Liver (tissue), 9 donors: Measurements from ENCODE around the gene LRRC55. TPM values are rescaled to one million over a fixed set of nuclear protein-coding genes. Genes with fewer than 3 reads are reported as not detected.

ENCODE experiments used
- DNase-seq: peaks from one replicate; pipeline ENCODE4 v3.0.0-alpha.2; 2017; ENCODE audit warnings: low spot score
- H3K27ac ChIP-seq, 2 donors: one replicate each; pipeline ENCODE4 v1.7.0; 2013; ENCODE audit warnings: inconsistent platforms in 2 of 2, low read length in 2 of 2, control low read depth in 1 of 2, low read depth in 1 of 2, mild to moderate bottlenecking in 1 of 2
- H3K27me3 ChIP-seq, 4 donors: one replicate each; pipeline versions ENCODE4 v1.6.1 to v1.7.0; 2013; ENCODE audit warnings: low read length in 3 of 4, inconsistent platforms in 1 of 4, mild to moderate bottlenecking in 1 of 4, moderate library complexity in 1 of 4; ENCODE audit not compliant: control insufficient read depth in 4 of 4, insufficient read depth in 4 of 4
- H3K36me3 ChIP-seq, 4 donors: one replicate each; pipeline versions ENCODE4 v1.6.1 to v1.7.0; 2013; ENCODE audit warnings: low read length in 3 of 4, mild to moderate bottlenecking in 3 of 4, low read depth in 1 of 4, moderate library complexity in 1 of 4; ENCODE audit not compliant: control insufficient read depth in 4 of 4, insufficient read depth in 3 of 4
- H3K4me1 ChIP-seq, 4 donors: one replicate each; pipeline versions ENCODE4 v1.6.1 to v1.7.0; 2013; ENCODE audit warnings: low read length in 3 of 4, mild to moderate bottlenecking in 3 of 4, moderate library complexity in 1 of 4; ENCODE audit not compliant: control insufficient read depth in 4 of 4, insufficient read depth in 4 of 4
- H3K4me3 ChIP-seq, 3 donors: one replicate each; pipeline versions ENCODE4 v1.6.1 to v1.7.0; 2013; ENCODE audit warnings: low read length in 3 of 3, control low read depth in 1 of 3, low read depth in 1 of 3, mild to moderate bottlenecking in 1 of 3
- H3K9ac ChIP-seq, 2 donors: one replicate each; pipeline ENCODE4 v1.7.0; 2013; ENCODE audit warnings: low read length in 2 of 2, mild to moderate bottlenecking in 2 of 2, moderate library complexity in 2 of 2, control low read depth in 1 of 2, low read depth in 1 of 2
- H3K9me3 ChIP-seq, 4 donors: one replicate each; pipeline versions ENCODE4 v1.6.1 to v1.7.0; 2013; ENCODE audit warnings: low read length in 3 of 4; ENCODE audit not compliant: control insufficient read depth in 4 of 4
- EGR1 ChIP-seq, 2 donors: IDR thresholded peaks; 2 replicates each; pipeline ENCODE4 v1.6.1; 2016 to 2018; ENCODE audit warnings: antibody characterized with exemption in 2 of 2, low read depth in 2 of 2
- FOXA1 ChIP-seq: IDR thresholded peaks from 2 replicates; pipeline ENCODE4 v1.6.1; 2016; ENCODE audit warnings: antibody characterized with exemption
- FOXA2 ChIP-seq: IDR thresholded peaks from 2 replicates; pipeline ENCODE4 v1.6.1; 2016; ENCODE audit warnings: antibody characterized with exemption
- GABPA ChIP-seq, 2 donors: IDR thresholded peaks in 1 of 2; conservative IDR thresholded peaks in 1 of 2; 2 replicates each; pipeline ENCODE4 v1.6.1; 2016; ENCODE audit warnings: antibody characterized with exemption in 2 of 2, mild to moderate bottlenecking in 1 of 2, moderate library complexity in 1 of 2
- HNF4A ChIP-seq, 2 donors: conservative IDR thresholded peaks; 2 replicates each; pipeline ENCODE4 v1.6.1; 2016; ENCODE audit warnings: antibody characterized with exemption in 2 of 2, mild to moderate bottlenecking in 2 of 2
- HNF4G ChIP-seq: IDR thresholded peaks from 2 replicates; pipeline ENCODE4 v1.6.1; 2016; ENCODE audit warnings: antibody characterized with exemption
- JUND ChIP-seq, 2 donors: IDR thresholded peaks; 2 replicates each; pipeline ENCODE4 v1.6.1; 2016; ENCODE audit warnings: antibody characterized with exemption in 2 of 2
- MAX ChIP-seq: IDR thresholded peaks from 2 replicates; pipeline ENCODE4 v1.6.1; 2016; ENCODE audit warnings: antibody characterized with exemption
- NR2F2 ChIP-seq: IDR thresholded peaks from 2 replicates; pipeline ENCODE4 v1.6.1; 2016; ENCODE audit warnings: antibody characterized with exemption
- RAD21 ChIP-seq, 2 donors: IDR thresholded peaks; 2 replicates each; pipeline ENCODE4 v1.6.1; 2016; ENCODE audit warnings: antibody characterized with exemption in 2 of 2, mild to moderate bottlenecking in 2 of 2
- YY1 ChIP-seq: IDR thresholded peaks from 2 replicates; pipeline ENCODE4 v1.6.1; 2016; ENCODE audit warnings: antibody characterized with exemption, mild to moderate bottlenecking
- WGBS: extraction: QIAGEN DNeasy Blood & Tissue Kit; methylation state at CpG from one replicate; pipeline ENCODE4 v1.1.7; 2013; 5-methylcytosine and 5-hydroxymethylcytosine counted together
- polyA plus RNA-seq, 2 donors: library from polyadenylated mRNA; stranded (reverse) in 1 of 2; unstranded in 1 of 2; fragments of 200-250 nt in 1 of 2; fragments of >200 nt in 1 of 2; fragmentation: Nextera tagmentation in 1 of 2; extraction: Ambion mirVana in 1 of 2; gene quantifications; one replicate each; pipeline versions ENCODE4 v1.2.1 to v1.2.3, GENCODE V29; 2013 to 2015
- total RNA-seq, 2 donors: library from RNA; depleted of rRNA; stranded (reverse); fragments of >200 nt; gene quantifications; one replicate each; pipeline ENCODE4 v1.2.3, GENCODE V29; 2014
- TF ChIP-seq, protein P1 (sequence below): fragments of 150-350 bp; IDR thresholded peaks from 2 replicates; pipeline ENCODE4 v1.5.1; 2017; ENCODE audit warnings: improper control_type of control experiment, low read depth, low read length; ENCODE audit not compliant: missing input control
- TF ChIP-seq, protein P2 (sequence below): IDR thresholded peaks from 2 replicates; pipeline ENCODE4 v1.6.1; 2016; ENCODE audit warnings: antibody characterized with exemption, mild to moderate bottlenecking
- TF ChIP-seq, protein P3 (sequence below): IDR thresholded peaks from 2 replicates; pipeline ENCODE4 v1.6.1; 2016; ENCODE audit warnings: antibody characterized with exemption
- TF ChIP-seq, protein P4 (sequence below): IDR thresholded peaks from 2 replicates; pipeline ENCODE4 v1.6.1; 2016; ENCODE audit warnings: antibody characterized with exemption
- donor health status: healthy.
- donor health status: healthy.
- donor health status: healthy.
- donor health status: healthy.
- donor health status: healthy.

LRRC55 gene
- total and polyA plus RNA-seq, 4 donors, result under 0.01 to 1.5 (median 0.72) TPM

DNA sequence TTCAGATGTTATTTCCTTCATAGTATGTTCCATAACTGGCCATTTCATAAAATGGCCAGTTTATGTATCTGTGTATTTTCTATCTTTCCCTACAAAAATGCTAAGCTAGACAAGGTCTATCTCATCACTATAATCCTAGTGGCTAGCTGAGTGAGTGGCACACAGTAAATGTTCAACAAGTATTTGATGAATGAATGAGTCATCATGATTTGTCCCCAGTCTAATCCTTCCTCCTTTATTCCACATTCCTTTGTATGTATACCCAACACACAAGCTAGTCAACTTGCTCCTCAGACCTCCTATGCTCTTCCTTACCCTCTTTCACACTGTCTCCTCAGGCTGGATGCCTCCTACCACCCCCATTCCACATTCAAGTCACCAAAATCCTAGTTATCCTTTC, 42.8 kb downstream of the LRRC55 start:
- DNase-seq, result no peak
- H3K27ac ChIP-seq, result no peak overlapping the region
- no peak overlapping the region for H3K9ac ChIP-seq
- no peaks in the 10 kb centered on the region for H3K36me3 ChIP-seq
- H3K27me3 ChIP-seq, result no peaks in the 10 kb centered on the region
- no peaks in the 10 kb centered on the region for H3K9me3 ChIP-seq
- no peaks in the 10 kb centered on the region for H3K4me1 ChIP-seq
- no peak overlapping the region for H3K4me3 ChIP-seq
- TF ChIP-seq, protein P1, sequence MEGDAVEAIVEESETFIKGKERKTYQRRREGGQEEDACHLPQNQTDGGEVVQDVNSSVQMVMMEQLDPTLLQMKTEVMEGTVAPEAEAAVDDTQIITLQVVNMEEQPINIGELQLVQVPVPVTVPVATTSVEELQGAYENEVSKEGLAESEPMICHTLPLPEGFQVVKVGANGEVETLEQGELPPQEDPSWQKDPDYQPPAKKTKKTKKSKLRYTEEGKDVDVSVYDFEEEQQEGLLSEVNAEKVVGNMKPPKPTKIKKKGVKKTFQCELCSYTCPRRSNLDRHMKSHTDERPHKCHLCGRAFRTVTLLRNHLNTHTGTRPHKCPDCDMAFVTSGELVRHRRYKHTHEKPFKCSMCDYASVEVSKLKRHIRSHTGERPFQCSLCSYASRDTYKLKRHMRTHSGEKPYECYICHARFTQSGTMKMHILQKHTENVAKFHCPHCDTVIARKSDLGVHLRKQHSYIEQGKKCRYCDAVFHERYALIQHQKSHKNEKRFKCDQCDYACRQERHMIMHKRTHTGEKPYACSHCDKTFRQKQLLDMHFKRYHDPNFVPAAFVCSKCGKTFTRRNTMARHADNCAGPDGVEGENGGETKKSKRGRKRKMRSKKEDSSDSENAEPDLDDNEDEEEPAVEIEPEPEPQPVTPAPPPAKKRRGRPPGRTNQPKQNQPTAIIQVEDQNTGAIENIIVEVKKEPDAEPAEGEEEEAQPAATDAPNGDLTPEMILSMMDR, result no peak
- TF ChIP-seq NR2F2 (no peak), RAD21 (IDR thresholded peaks at IDR 0.05) (no peak), HNF4G (no peak), JUND (IDR thresholded peaks at IDR 0.05) (no peak), MAX (no peak), EGR1 (IDR thresholded peaks at IDR 0.05; ENCODE audit: low read depth in 2 of 2) (no peak), HNF4A (conservative IDR thresholded peaks at IDR 0.05) (no peak), GABPA (IDR thresholded peaks at IDR 0.05 in 1 of 2, conservative IDR thresholded peaks at IDR 0.05 in 1 of 2) (no peak), YY1 (no peak), FOXA1 (no peak)
- TF ChIP-seq, protein P2, sequence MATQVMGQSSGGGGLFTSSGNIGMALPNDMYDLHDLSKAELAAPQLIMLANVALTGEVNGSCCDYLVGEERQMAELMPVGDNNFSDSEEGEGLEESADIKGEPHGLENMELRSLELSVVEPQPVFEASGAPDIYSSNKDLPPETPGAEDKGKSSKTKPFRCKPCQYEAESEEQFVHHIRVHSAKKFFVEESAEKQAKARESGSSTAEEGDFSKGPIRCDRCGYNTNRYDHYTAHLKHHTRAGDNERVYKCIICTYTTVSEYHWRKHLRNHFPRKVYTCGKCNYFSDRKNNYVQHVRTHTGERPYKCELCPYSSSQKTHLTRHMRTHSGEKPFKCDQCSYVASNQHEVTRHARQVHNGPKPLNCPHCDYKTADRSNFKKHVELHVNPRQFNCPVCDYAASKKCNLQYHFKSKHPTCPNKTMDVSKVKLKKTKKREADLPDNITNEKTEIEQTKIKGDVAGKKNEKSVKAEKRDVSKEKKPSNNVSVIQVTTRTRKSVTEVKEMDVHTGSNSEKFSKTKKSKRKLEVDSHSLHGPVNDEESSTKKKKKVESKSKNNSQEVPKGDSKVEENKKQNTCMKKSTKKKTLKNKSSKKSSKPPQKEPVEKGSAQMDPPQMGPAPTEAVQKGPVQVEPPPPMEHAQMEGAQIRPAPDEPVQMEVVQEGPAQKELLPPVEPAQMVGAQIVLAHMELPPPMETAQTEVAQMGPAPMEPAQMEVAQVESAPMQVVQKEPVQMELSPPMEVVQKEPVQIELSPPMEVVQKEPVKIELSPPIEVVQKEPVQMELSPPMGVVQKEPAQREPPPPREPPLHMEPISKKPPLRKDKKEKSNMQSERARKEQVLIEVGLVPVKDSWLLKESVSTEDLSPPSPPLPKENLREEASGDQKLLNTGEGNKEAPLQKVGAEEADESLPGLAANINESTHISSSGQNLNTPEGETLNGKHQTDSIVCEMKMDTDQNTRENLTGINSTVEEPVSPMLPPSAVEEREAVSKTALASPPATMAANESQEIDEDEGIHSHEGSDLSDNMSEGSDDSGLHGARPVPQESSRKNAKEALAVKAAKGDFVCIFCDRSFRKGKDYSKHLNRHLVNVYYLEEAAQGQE, result no peak
- TF ChIP-seq, protein P3, sequence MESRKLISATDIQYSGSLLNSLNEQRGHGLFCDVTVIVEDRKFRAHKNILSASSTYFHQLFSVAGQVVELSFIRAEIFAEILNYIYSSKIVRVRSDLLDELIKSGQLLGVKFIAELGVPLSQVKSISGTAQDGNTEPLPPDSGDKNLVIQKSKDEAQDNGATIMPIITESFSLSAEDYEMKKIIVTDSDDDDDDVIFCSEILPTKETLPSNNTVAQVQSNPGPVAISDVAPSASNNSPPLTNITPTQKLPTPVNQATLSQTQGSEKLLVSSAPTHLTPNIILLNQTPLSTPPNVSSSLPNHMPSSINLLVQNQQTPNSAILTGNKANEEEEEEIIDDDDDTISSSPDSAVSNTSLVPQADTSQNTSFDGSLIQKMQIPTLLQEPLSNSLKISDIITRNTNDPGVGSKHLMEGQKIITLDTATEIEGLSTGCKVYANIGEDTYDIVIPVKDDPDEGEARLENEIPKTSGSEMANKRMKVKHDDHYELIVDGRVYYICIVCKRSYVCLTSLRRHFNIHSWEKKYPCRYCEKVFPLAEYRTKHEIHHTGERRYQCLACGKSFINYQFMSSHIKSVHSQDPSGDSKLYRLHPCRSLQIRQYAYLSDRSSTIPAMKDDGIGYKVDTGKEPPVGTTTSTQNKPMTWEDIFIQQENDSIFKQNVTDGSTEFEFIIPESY, result no peak
- TF ChIP-seq, protein P4, sequence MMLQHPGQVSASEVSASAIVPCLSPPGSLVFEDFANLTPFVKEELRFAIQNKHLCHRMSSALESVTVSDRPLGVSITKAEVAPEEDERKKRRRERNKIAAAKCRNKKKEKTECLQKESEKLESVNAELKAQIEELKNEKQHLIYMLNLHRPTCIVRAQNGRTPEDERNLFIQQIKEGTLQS, result no peak

- H3K4me1 ChIP-seq, result peaks cover 0 to 3% (median 0%) of the 10 kb centered on the region in 4 donors
- H3K4me3 ChIP-seq, result no peak overlapping the region
- no peak for DNase-seq
- H3K27ac ChIP-seq, result no peak overlapping the region
- peaks cover 0 to 7% (median 2%) of the 10 kb centered on the region in 4 donors for H3K27me3 ChIP-seq
- 75% methylated on average over 3 of the region's 3 CpGs for WGBS
- TF ChIP-seq, protein P3, result no peak
- TF ChIP-seq EGR1 (IDR thresholded peaks at IDR 0.05; ENCODE audit: low read depth in 2 of 2) (no peak), FOXA2 (no peak)
- no peak overlapping the region for H3K9ac ChIP-seq
- no peaks in the 10 kb centered on the region for H3K36me3 ChIP-seq
- H3K9me3 ChIP-seq, result no peaks in the 10 kb centered on the region
Observed at GRCh38 chr11:57228600-57228999, 46.8 kb downstream of the LRRC55 start.
